Measurements from ENCODE around the gene ADCK2.

DNA sequence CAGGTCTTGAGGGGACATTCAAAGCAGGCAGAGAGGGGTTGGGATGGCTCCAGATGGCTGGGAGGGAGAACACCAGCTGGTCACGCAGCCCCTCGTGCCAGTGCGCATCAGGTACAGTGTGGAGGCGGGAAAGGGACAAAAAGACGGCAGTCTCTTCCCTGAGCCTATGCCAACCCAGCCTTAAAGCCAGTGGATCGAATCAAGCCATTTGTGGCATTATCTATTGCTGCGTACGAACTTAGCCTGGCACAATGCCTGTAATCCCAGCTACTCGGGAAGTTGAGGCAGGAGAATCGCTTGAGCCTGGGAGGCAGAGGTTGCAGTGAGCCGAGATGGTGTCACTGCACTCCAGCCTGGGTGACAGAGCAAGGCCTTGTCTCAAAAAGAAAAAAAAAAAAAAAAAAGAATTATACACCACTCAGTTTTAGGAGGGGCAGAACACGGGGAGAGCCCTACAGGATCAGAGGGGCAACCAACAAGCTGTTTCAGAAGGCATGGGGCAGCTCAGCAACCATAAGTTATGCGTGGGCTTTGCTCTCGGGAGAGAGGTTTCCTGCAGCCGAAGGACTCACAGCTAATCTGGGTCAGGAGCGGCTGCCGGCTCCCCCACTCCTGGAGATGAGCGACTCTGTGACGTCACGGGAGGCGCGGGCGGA is 23.4 kb downstream of the ADCK2 start:
- TF ChIP-seq, protein P1, sequence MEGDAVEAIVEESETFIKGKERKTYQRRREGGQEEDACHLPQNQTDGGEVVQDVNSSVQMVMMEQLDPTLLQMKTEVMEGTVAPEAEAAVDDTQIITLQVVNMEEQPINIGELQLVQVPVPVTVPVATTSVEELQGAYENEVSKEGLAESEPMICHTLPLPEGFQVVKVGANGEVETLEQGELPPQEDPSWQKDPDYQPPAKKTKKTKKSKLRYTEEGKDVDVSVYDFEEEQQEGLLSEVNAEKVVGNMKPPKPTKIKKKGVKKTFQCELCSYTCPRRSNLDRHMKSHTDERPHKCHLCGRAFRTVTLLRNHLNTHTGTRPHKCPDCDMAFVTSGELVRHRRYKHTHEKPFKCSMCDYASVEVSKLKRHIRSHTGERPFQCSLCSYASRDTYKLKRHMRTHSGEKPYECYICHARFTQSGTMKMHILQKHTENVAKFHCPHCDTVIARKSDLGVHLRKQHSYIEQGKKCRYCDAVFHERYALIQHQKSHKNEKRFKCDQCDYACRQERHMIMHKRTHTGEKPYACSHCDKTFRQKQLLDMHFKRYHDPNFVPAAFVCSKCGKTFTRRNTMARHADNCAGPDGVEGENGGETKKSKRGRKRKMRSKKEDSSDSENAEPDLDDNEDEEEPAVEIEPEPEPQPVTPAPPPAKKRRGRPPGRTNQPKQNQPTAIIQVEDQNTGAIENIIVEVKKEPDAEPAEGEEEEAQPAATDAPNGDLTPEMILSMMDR (IDR thresholded peaks at IDR 0.05): no peak
- TF ChIP-seq POLR2A (IDR thresholded peaks at IDR 0.05): no peak

All from Peyer's patch (tissue), 4 donors.